RPMI7951 (cell line): ENCODE measurements around the gene AARS1. TPM values are rescaled to one million over a fixed set of nuclear protein-coding genes. Genes with fewer than 3 reads are reported as not detected.
"Not testable (repeated sequence)": the region's sequence is repeated elsewhere in the genome, so short reads cannot be mapped to it uniquely, and the experiment has no call there.

ENCODE experiments used
- DNase-seq: peaks from one replicate; pipeline ENCODE4 v3.0.0-alpha.2; 2012; ENCODE audit warnings: low read depth
- total RNA-seq: library from RNA; depleted of rRNA; stranded (reverse); fragments of >200 nt; shearing (Covaris generic); gene quantifications from 2 replicates; pipeline ENCODE4 v1.2.3, GENCODE V29; 2014

Gene AARS1
- total RNA-seq, 1 experiment from 2014 or later, result 50.8 TPM

DNA sequence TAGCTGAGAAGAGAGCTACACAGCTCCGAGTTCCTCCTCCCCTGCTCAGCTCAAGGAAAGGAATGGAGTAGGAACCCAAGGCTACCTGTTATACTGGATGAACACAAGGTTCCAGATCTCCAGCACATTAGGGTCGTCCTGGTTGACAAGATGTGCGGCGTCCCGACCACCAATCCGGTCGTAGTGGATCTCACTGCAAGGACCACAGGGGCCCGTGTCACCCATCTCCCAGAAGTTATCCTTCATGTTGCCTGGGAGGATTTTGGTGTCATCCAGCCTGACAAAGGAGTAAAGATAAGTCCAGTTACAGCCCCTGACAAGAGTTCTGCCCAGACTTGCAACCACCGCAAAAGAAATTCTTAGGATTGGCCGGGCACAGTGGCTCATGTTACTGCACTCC is 17.6 kb downstream of the AARS1 start:
- no peak for DNase-seq

DNA sequence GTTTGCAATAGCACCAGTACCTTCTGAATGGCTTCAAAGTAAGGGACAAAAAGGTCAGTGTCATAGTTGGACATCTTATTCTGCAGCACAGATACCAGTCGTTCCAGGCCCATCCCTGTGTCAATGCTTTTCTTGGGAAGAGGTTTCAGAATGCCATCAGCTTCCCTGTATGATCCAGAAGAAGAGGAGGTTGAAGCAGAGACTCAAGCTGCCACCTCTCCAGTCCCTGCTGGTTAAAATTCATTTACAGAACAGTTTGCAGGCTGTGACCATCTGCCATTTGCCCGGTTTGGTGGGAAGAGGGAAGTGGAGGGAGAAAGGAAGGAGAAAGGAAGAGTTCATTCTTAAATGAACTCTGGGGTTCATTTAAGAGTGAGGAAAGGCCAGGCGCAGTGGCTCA is 19.1 kb downstream of the AARS1 start:
- DNase-seq, result no peak

DNA sequence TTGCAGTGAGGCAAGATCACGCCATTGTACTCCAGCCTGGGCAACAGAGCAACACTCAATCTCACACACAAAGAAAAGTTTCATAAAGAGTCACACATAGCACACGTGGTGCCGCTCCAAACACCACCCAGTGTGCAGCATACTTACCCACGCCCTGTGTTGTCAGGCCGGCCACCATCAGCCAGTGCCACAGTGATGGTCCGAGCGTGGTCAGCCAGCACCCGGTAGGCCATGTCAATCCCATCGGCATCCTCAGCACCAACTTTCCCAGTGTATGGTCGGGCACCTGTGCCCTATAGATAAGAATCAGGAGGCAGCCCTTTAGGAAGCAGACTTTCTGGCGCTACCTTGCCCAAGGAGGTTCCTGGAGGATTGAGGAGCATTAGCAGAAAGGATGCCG is 19.8 kb downstream of the AARS1 start:
- DNase-seq, result no peak

DNA sequence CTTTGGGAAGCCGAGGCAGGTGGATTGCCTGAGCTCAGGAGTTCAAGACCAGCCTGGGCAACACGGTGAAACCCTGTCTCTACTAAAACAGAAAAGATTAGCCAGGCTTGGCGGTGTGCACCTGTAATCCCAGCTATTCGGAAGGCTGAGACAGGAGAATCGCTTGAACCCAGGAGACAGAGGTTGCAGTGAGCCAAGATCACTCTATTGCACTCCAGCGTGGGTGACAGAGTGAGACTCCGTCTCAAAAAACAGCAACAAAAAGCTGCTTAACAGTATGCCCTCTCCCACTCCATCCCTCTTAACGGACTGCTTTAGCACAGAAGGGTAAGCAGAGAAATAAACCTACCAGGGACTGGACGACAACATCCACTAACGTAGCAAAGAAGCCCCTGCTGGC is 21.4 kb downstream of the AARS1 start:
- DNase-seq, result not testable (repeated sequence)

DNA sequence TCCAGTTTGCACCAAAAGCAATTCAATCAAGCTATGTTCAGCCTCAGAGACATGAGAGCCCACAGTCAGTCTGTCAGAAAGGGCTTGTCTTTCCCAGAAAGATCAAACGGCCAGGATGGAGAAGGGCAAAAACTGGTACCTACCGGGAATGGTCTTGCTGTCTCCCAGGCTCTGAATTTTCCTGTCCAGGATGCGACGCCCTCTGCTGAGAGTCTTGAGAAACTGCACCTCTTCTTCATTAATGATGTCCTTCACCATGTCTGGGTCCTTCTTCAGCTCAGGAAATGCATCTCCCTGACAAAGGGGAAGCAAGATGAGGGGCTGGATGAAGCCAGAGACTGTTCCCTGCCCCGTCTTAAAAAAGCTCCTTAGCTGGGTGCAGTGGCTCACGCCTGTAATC is 21.8 kb downstream of the AARS1 start:
- peak; percentile 38 for DNase-seq

DNA sequence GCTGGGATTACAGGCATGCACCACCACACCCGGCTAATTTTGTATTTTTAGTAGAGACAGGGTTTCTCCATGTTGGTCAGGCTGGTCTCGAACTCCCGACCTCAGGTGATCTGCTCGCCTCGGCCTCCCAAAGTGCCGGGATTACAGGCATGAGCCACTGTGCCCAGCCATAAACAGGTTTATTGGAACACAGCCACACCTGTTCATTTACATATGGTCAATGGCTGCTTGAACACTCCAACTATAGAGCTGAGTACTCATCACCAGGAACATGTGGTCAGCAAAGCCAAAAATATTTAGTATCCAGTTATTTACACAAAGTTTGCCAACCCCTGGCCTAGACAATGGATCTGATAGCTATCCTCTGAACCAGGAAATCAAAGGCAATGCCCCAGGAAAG is 29.4 kb downstream of the AARS1 start:
- DNase-seq, result not testable (repeated sequence)

DNA sequence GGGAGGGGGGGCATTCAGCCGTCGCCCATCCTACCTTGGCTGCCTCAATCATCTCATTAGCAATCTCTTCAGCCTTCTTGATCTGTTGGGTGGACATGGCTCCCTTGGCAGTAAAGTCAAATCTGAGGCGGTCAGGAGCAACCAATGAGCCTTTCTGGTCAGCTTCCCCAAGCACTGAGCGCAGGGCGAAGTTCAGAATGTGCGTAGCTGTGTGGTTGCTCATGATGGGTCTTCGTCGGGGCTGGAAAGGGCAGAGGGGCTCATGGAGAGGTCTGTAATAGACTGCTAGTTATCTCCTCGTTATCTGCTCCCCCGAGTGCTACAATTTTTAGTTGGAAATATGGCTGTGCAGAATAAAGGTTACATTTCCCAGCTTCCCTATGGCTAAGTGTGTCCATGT is 30.4 kb downstream of the AARS1 start:
- DNase-seq, result no peak

DNA sequence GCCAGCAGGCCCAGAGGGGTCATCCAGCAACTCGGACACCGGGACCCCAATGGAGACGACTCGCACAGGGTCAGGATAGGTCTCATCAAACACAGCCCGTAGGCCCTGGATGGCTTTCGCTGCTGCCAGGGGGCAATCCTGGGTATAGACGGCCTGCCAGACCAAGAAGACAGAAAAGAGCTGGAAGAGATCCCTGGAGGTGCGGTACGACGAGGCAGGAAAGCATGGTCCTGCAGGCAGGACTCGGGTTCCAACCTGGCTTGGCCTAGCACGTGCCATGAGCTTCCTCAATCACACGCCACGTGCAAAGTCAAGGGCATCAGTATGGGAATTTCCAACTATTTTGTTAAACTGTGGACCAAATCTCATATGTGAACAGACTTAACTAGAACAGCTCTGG is 31.2 kb downstream of the AARS1 start:
- DNase-seq, result no peak

DNA sequence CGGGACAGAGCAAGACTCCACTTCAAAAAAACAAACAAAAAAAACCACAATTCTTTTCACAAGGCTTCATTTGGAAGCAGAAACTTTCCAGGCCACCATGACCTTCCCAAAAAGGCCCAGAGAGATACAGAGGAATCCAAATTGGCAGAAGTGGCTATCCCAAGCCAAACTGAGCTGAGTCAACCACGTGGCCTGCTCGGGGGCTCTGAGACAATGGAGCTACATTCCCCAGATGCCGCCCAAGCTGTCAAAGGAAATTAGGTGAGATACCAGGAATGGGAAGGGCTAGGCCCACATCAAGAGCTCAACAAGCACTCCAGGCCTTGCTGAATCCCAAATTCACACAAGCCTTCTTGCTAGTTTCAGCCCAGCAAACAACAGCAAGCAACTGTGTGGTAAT is 31.9 kb downstream of the AARS1 start:
- no peak for DNase-seq

DNA sequence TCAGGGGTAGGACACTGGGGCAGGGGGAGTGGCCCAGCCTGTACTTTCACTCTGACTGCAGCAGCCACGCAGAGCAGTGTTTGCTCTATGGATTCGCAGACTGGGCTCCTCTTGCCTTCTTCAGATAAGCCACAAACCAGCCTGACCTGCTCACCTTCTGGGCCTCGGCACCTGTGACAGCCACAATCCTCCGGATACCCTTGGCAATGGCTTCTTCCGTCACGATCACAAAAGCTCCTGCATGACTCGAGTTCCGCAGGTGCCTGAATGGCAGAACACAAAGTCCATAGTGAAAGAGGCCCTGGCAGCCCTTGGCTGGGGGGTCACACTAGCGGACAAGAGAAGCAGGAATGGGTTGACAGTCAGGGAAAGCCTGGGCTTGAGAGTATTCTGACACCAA is 33.7 kb downstream of the AARS1 start:
- DNase-seq, result no peak

DNA sequence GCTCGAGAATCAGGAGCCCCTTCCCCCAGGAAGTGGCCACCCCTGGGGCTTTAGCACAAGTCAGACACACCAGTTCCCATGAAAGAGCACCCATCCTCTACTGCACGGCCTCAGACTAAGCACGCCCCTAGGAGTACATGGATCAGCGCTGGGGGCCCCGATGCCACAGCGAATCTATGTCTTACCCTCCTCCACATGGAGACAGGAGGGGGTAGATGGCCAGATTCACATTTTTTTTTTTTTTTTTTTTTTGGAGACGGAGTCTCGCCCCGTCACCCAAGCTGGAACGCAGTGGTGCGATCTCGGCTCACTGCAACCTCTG is 34.4 kb downstream of the AARS1 start:
- DNase-seq, result no peak

DNA sequence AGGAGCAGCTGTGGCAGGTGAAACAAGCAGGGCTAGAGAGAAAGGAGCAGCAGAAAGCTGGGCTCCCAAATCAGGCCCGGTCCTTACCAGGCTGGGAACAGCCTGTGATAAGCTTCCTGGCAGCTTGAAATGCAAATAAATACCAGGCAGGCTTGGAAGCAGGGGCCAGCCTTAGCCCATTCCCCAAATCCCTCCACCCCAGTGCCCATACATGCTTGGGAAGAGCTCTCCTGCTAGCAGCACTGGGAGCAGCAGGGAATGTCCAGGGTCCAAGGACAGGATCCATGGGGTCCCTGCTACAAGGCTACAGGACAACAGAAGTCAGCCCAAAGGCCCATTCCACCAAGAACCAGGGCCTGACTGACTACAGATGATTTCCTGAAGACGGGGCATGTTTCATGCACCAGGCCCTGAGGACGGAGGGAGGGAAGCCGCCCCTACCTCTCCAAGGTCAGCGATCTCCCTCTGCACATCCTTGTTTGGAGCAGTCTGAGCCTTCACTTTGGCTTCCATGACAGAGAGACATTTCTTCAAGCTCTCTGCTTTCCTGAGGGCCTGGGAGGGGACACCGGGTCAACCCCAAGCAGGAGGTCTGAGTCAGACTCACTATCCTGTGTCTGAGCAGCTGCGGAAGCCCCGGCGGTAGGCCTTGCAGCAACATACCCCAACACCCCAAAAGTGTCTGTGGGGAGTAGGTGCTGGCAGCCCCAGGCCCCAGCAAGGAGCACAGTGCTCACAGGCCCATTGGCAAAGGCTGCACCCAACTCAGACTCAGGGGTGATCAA is 34.9 kb downstream of the AARS1 start:
- DNase-seq, result no peak

DNA sequence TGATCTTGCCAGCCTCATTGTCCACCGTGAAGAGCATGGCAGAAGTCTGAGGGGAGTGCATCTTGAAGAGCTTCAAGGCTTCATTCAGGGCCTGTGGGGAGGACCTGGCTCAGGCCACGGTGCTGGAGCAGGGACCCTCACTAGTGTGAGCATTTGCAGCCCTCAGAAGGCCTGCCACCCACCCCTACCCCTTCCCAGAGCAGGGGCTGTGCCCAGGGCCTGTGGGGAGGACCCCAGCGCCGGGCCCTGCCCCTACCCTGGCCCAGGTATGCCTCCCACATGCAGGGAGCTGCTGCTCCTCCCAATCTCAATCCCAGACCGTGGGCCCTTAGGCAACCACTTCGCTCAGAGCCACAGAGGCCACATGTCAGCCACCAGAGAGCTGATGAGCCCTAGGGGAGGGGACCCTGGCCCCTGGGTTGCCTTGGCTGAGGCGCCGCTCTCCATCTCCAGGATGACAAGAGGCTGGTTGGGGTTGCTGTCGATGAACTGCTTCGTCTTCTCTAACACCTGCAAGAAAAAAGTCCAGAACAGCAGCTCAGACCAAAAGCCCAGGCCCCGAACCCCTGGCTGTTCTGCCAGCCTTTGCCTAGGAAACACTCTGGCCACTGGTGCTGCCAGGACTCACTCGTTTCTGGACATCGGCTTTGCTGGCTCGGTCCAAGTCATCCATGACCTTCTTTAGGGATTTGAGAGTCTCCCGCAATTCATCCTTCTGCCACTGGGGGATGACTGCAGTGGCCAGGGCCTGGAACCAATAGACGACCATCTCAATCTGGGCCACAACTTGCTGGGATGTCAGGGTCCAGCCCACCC is 35.8 kb downstream of the AARS1 start:
- peak; percentile 44 for DNase-seq

DNA sequence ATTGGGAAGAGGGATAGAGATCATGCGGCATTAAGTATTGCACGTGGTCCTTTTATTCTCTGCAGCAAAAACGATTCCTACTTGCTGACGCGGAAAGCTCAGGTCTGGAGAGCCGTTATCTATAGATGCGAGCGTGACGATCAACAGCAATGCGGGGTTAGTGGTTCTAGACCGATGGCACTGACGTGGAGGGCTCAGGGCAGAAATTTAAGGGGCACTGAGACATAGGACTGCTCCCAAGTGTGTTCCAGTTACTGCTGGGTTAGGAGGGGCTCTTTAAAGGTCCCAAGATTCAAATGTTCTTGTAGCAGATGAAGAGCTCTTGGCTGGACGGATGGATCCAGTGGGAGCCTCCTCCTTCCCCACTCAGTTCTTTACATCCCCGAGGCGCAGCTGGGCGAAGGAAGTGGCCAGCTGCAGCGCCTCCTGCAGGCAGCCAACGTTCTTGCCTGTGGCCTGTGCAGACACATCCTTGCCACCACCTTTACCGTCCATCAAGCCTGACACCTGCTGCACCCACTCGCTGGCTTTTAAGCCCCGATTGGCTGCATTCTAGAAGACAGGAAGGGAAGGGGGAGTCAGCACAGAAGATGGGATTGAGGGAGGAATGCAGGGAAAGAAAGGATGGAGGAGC is 36.8 kb downstream of the AARS1 start:
- DNase-seq, result no peak

DNA sequence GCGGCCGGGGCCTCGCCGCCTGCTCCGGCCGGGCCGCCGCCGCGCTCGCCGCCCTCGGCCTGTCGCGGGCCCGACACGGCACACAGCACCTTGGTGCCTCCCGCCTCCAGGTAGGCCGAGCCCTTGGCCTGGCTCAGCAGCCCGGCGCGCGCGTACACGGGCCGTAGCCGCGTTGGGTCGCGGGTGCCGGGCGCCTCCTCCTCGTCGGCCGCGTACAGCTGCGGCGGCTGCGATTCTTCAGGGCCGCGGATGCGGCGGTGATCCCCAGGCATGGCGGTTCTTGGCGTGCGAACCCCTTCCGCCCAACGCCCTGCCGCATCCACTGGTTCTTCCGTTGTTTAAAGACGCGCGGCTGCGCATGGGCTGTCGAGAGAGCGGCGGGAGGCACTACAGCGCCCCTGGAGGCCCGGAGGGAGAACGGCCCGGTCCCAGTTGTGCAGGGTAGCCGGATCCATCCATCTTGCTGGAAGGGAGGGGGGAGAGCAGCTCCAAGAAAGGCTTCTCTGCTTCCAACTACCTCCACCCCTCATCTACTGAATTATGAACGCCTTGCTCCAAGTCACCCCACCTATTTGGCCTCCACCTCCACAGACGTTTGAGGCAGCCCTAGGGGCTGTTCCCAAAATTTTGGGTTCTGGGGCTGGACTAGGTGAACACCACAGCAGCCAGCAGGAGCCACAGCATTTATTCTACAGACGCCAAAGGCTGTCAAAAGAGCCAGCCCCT is 37.5 kb downstream of the AARS1 start, which contains the start of gene EXOSC6:
Gene EXOSC6, minus strand, starts transcription at position 312 of the 726 bp plus-strand sequence. Its CDS starts 40 bp downstream, at position 272.
- peak; percentile 90 for DNase-seq

DNA sequence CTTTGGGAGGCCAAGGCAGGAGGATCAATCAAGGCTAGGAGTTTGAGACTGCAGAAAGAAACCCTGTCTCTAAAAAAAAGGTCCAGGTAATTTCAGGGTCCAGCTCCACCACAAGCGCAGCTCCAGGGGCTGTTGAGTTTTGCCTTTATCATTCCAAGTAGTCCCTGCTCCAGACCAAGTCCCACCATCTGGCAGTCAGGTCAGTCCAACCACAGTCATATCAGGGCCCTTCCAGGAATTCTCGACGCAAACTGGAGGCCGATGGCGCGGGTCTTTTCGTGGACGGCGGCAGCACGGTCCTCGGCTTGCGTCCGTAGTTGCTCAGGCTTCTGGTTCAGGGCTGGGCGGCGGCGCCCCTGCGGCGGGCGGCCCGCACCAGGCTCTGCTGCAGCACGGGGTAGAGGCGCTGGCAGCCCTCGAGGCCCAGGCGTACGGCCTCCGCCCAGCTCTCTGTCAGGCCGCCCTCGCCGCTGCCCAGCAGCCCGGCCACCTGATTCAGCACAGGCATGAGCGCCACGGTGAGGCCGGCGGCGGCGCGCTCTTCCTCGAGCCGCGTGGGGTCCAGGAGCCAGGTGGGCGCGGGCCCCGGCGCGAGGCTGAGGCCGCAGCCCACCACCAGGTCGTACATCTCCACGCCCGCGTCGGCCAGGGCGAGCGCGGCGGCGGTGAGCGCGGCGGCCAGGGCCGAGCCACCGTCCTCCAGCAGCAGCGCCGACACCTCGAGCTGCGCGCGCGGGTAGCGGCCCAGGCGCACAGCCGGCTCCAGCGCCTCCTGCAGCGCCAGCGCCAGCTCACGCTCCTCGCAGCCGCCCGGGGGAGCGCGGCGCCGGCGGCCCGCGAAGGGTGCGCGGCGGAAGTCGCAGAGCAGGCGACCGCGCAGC is 38.3 kb downstream of the AARS1 start:
- DNase-seq, result peak; percentile 53

DNA sequence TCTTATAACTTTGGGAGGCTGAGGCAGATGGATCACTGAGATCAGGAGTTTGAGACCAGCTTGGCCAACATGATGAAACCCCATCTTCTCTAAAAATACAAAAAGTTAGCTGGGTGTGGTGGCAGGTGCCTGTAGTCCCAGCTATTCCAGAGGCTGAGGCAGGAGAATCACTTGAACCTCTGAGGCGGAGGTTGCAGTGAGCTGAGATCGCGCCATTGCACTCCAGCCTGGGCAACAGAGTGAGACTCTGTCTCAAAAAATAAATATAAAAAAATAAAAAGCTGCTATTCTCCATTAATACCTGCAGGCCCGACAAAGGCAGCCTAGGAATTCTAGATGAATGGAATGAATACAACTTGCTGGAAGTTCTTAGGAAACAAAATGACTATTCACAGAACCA is 39.6 kb downstream of the AARS1 start:
- DNase-seq, result not testable (repeated sequence)

DNA sequence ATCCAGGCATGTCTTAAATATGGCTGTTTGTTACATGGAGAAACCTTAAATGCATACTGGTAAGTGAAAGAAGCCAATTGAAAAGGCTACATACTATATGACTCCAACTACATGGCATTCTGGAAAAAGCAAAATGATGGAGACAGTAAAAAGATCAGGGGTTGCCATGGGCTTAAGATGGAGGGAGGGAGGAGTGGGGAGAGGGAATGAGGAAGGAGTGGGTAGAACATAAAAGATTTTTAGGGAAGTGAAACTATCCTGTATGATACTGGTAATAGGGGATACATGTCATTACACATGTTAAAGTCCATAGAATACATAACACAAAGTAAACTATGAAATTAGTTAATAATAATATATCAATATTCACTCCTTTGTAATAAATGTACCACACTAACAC is 50.5 kb downstream of the AARS1 start:
- DNase-seq, result not testable (repeated sequence)

DNA sequence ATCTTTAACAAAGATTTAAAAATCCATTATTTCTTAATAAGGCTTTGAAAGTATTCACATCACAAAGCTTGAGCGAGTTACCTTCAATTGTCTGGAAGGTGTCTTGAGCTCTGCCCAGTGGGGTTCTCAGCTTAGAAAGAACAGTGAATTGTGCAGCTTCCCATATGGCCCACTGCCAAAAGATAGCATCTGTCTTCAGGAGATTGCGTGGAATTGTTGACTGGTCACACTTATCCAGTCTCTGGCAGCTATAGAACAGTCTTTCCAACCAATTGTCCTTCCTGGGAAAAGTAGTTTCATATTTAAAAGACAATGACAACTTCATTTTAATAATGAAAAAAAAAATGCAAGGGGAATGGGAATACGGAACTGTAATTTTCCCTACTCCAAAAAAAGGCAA is 57.5 kb downstream of the AARS1 start:
- DNase-seq, result not testable (repeated sequence)

DNA sequence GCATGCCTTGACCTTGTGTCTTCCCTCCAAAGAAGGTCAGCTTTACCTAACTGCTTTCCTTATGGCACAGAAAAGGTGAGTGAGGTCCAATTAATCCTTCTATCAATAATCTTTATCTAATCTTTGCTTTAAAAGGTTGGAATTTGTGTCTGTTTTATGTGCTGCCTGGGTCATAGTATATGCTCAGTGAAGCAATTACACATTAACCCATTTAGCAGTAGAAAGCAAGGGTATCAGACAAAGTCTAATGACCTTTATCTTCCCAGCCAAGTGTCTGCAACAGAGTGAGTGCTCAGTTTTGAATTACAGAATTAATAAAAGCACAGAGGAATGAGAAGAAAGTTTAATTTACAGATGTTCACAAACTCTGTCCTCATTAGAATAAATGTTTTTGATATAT is 63.3 kb downstream of the AARS1 start:
- DNase-seq, result not testable (repeated sequence)

DNA sequence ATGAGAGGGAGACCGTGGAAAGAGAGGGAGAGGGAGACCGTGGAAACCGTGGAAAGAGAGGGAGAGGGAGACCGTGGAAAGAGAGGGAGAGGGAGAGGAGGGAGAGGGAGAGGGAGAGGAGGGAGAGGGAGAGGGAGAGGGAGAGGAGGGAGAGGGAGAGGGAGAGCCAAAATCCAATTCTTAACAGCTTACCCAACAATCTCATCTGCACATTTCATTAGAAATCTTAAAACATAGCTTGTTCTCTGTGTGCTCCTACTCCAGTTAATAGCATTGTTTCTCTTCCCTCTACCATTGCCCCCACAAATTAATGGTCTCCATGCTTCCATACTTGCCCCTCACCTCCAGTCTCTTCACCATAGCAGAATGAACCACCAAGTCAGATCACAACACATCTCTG is 63.9 kb downstream of the AARS1 start:
- not testable (repeated sequence) for DNase-seq
